Esophagus squamous epithelium (tissue), 5 donors: ENCODE data around the gene BRPF3. TPM values are rescaled to one million over a fixed set of nuclear protein-coding genes. Genes with fewer than 3 reads are reported as not detected.

Source experiments
- DNase-seq: peaks from one replicate; lab custom pipeline; 2025; lab: John Stamatoyannopoulos, UW
- H3K27ac ChIP-seq, 4 donors: fragments of 200-600 bp; sonication (generic); one replicate each; pipeline ENCODE4 v1.5.1; 2016 to 2019; ENCODE audit warnings: mild to moderate bottlenecking in 1 of 4
- H3K27me3 ChIP-seq, 4 donors: fragments of 200-600 bp; sonication (generic); 1 replicate in 3 of 4; 2 replicates in 1 of 4; pipeline versions ENCODE4 v1.5.1 to v1.6.0; 2017 to 2021; ENCODE audit warnings: antibody characterized with exemption in 1 of 4
- H3K36me3 ChIP-seq, 3 donors: fragments of 200-600 bp; sonication (generic); one replicate each; pipeline ENCODE4 v1.5.1; 2016 to 2019
- H3K4me1 ChIP-seq, 3 donors: fragments of 200-600 bp; sonication (generic); one replicate each; pipeline ENCODE4 v1.5.1; 2017 to 2019
- H3K4me3 ChIP-seq, 4 donors: fragments of 200-600 bp; sonication (generic); 1 replicate in 3 of 4; 2 replicates in 1 of 4; pipeline ENCODE4 v1.5.1; 2016 to 2019; ENCODE audit warnings: mild to moderate bottlenecking in 2 of 4, moderate library complexity in 1 of 4
- H3K9me3 ChIP-seq, 3 donors: fragments of 200-600 bp; sonication (generic); one replicate each; pipeline ENCODE4 v1.5.1; 2016 to 2019
- CTCF ChIP-seq, 6 experiments: fragments of 450-650 bp in 4 of 6; fragments of 200-600 bp in 2 of 6; sonication (generic) in 2 of 6; IDR thresholded peaks; one replicate each; pipeline ENCODE4 v1.5.1; 2016 to 2019; ENCODE audit warnings: antibody characterized with exemption in 6 of 6, mild to moderate bottlenecking in 4 of 6, moderate library complexity in 4 of 6
- POLR2A ChIP-seq, 4 donors: fragments of 450-650 bp; IDR thresholded peaks; one replicate each; pipeline ENCODE4 v1.6.1; 2017; ENCODE audit warnings: antibody characterized with exemption in 4 of 4, mild to moderate bottlenecking in 4 of 4, moderate library complexity in 3 of 4
- WGBS, 2 donors: methylation state at CpG; one replicate each; pipeline ENCODE4 v1.1.5; 2018; 5-methylcytosine and 5-hydroxymethylcytosine counted together
- intact Hi-C: fragments of 100-400 bp; cut with DNase I; formaldehyde crosslinking; loops from one replicate; pipeline ENCODE4 v1.15.0; 2022
- total RNA-seq, 4 donors: library from RNA; depleted of rRNA; stranded (reverse); fragments of >200 nt; gene quantifications; one replicate each; pipeline ENCODE4 v1.1.0, GENCODE V29; 2016
- donor health status: DM: yes; HTN: yes; CAD: no.

Gene BRPF3
- total RNA-seq, 4 donors from 2014 or later = 6.3 to 16.8 (median 9.9) TPM

DNA sequence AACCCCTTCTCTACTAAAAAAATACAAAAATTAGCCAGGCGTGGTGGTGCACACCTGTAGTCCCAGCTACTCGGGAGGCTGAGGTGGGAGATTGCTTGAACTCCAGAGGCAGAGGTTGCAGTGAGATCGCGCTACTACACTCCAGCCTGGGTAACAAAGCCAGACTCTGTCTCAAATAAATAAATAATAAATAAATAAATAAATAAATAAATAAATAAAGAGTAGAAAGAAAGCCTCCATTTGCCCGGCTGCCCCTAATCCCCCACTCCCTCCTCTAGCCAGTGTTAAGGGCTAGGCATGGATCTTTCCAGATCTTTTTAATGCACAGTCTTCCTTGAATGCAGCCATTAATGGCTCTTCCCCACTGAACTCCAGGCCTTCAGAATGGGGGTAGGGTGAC is 76.5 kb downstream of the BRPF3 start:
- intact Hi-C loops = no loop called here
- Histone ChIP-seq H3K27me3 (peaks cover 0 to 24% (median 0%) of the 10 kb centered on the region in 4 donors), H3K4me1 (peaks cover 3 to 26% (median 7%) of the 10 kb centered on the region in 3 donors), H3K4me3 (no peak overlapping the region), H3K9me3 (no peaks in the 10 kb centered on the region), H3K27ac (no peak overlapping the region), H3K36me3 (no peaks in the 10 kb centered on the region)
- TF ChIP-seq CTCF (IDR thresholded peaks at IDR 0.05) = no peak
- TF ChIP-seq POLR2A (IDR thresholded peaks at IDR 0.05) = no peak
- 89 to 97% methylated on average over 5 of the region's 5 CpGs for WGBS, 2 donors
- DNase-seq = no peak

DNA sequence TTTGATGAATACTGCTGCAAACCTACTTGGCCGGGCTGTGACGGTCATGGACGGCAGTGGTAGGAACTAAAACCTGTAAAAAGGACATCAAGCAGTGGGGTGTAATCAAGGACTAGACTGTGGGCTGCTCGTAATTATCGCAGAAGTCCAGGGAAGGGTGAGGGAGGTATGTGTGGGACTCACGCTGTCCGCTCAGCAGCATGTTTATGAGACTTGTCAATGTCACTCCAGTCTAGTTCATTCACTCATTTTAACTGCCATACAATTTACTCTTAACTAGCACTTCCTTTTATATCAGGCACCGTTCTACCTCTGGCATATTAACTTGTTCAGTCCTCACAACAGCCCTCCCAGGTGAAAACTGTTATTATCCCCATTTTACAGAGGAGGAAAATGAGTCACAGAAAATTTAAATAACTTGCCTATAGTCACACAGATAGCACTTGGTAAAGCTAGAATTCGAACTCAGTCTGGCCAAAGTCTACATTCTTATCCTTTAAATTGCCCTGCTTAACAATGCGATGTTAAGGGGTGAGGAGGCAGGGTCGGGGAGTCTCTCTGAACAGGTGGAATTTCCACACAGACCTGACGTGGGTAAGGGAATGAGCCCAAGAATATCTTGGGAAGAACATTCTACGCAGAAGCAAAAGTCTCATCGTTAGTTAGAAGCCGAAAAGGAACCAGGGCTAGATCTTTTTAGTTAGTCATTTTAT is 77.4 kb downstream of the BRPF3 start:
- Histone ChIP-seq H3K4me1 (peaks cover 0 to 17% (median 0%) of the 10 kb centered on the region in 3 donors), H3K4me3 (no peak overlapping the region), H3K9me3 (no peaks in the 10 kb centered on the region), H3K36me3 (no peaks in the 10 kb centered on the region), H3K27me3 (peaks cover 0 to 29% (median 0%) of the 10 kb centered on the region in 4 donors), H3K27ac (no peak overlapping the region)
- no peak for DNase-seq
- intact Hi-C loops = no loop called here
- TF ChIP-seq CTCF (IDR thresholded peaks at IDR 0.05) (no peak), POLR2A (IDR thresholded peaks at IDR 0.05) (no peak)
- 74 to 77% methylated on average over 15 of the region's 15 CpGs for WGBS, 2 donors

GRCh38 chr6:36276581-36277536 is 80.3 kb downstream of the BRPF3 start:
- Histone ChIP-seq H3K9me3 (no peaks in the 10 kb centered on the region), H3K27me3 (peaks cover 0 to 30% (median 0%) of the 10 kb centered on the region in 4 donors), H3K4me1 (no peaks in the 10 kb centered on the region), H3K4me3 (no peak overlapping the region), H3K27ac (no peak overlapping the region), H3K36me3 (no peaks in the 10 kb centered on the region)
- DNase-seq = no peak
- TF ChIP-seq POLR2A (IDR thresholded peaks at IDR 0.05) (no peak), CTCF (IDR thresholded peaks at IDR 0.05) (no peak)
- intact Hi-C loops = no loop called here
- 63 to 71% methylated on average over 11 to 13 of the region's 13 CpGs for WGBS, 2 donors

DNA sequence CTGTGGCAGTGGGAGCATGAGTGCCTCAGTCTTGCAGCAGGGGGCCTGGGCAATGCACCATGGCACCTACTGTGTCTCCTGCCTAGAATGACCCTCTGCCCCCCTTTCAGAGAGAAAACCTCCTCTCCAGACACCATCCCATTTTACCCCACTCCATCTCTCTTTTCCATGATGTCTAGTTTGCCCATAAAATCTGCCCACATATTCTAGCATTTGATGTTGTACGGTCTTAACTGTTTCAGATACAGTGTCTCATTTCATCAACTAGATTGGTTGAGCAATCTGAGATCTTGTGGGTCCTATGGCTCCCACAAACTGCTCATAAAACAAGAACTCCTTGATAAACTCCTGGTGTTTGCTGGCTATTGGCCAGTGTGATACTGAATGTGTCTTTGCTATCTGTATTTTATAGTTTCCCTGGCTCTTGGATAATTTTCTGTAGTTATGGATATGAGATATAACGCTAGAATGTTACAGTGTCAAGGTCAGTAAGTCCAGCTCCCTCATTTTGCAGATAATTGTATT is 81.5 kb downstream of the BRPF3 start:
- Histone ChIP-seq H3K27me3 (peaks cover 0 to 30% (median 0%) of the 10 kb centered on the region in 4 donors), H3K9me3 (no peaks in the 10 kb centered on the region), H3K36me3 (no peaks in the 10 kb centered on the region), H3K4me1 (no peaks in the 10 kb centered on the region), H3K27ac (no peak overlapping the region), H3K4me3 (no peak overlapping the region)
- TF ChIP-seq CTCF (IDR thresholded peaks at IDR 0.05) = no peak
- no peak for TF ChIP-seq POLR2A (IDR thresholded peaks at IDR 0.05)
- no peak for DNase-seq
- intact Hi-C loops = no loop called here
- 78 to 79% methylated on average over 2 of the region's 2 CpGs for WGBS, 2 donors
